IPS DF 19.7 (cell line): ENCODE data around the gene CLCN7.
"Not testable (repeated sequence)": the region's sequence is repeated elsewhere in the genome, so short reads cannot be mapped to it uniquely, and the experiment has no call there.

Source experiments
- DNase-seq: peaks from one replicate; pipeline ENCODE4 v3.0.0-alpha.2; 2013; ENCODE audit warnings: low read depth, low spot score

The CLCN7 gene

GRCh38 chr16:1487395-1488053 is 12.7 kb upstream of the CLCN7 start:
- no peak for DNase-seq

DNA sequence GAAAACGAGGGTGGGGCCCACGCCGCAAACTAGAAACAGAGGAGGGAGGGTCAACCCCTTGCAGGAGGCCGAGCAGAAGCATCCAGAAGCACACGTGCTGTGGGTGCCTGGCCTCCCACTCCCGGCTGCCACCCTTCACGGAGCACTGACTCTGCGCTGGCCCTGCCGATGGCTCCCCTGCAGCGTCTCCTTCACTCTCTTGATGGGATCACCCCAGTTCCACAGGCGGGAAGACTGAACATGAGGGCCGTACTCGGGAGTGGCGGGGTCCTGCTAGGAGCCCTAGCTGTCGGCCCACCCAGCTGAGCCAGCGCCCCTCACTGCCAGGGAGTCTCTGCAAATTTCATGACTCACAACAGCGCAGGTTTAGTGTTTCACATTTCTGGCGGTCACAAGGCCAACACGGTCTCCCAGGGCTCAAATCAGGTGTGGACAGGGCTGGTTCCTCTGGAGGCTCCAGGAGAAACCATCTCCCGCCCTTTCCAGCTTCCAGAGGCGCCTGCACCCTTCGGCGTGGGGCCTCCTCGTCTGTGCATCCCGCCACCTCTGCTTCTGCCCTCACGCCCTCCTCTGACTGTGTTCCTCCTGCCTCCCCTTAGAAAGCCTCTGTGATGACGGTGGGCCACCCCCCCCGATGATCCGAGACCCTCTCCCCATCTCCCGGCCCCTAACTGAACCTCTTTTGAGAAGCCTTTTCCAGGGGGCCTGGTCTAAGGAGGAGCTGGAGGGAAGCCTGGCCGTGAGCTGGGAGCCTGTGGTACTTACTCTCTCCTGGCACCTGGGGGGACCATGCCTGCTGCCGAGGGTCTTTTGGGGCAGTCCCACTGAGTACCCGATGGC is 11.9 kb upstream of the CLCN7 start:
- DNase-seq, result no peak

GRCh38 chr16:1485847-1486496 is 11.1 kb upstream of the CLCN7 start:
- no peak for DNase-seq

DNA sequence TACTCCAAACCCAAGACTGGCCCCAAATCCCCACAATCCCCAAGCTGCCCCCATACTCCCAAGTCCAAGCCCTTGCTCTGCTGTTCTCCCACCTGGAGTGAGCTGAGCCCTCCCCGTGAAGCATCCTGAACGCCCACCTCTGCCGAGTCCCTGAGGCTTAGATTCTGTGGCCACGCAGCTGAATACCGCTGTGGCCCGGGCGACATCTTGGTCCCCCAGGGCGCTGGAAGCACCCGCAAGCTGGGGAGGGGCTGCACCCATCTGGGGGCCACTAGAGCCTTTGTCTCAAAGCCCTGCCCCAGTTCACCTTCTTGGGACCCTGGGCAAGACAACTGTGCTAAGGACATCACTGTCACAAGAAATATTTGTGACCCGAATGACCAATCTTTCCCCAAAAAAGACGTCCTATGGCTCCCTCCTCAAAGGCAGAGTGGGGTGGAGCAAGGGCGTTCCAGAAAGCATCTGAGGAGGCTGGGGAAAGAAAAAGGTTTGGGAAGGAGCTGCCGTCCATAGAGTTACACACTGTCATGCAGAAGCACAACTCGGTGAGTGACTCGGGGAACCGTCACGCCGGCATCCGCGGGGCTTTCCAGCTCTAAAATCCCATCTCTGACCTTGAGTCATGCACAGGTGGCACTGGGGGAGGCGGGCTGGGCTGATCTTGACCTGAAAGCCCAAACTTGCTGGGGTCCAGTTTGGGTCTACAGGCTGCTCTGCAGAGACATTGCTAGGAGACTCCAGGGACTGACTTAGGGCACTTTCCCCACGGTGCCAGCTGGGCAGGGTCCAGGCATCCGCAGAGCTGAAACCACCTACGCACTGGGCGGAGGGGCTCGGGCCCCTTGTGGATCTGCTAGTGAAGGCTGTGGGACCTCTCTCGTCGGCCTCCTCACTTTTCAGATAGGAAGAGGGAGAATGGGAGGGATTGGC is 7.3 kb upstream of the CLCN7 start:
- DNase-seq, result no peak

GRCh38 chr16:1478937-1479336 is 4.1 kb upstream of the CLCN7 start:
- not testable (repeated sequence) for DNase-seq

DNA sequence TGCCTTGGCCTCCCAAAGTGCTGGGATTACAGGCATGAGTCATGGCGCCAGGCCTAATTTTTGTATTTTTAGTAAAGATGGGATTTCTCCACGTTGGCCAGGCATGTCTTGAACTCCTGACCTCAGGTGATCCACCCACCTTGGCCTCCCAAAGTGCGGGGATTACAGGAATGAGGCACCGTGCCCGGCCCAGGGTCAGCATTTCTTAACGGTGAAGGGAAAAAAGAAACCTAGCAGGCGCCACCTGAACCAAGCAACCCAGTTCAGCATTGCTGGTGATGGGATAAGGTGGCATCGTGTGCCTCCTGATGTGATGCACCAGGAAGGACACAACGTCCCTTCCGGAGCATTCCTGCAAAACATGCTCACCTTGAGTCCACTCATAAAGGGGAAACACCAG is 2.2 kb upstream of the CLCN7 start:
- no peak for DNase-seq

DNA sequence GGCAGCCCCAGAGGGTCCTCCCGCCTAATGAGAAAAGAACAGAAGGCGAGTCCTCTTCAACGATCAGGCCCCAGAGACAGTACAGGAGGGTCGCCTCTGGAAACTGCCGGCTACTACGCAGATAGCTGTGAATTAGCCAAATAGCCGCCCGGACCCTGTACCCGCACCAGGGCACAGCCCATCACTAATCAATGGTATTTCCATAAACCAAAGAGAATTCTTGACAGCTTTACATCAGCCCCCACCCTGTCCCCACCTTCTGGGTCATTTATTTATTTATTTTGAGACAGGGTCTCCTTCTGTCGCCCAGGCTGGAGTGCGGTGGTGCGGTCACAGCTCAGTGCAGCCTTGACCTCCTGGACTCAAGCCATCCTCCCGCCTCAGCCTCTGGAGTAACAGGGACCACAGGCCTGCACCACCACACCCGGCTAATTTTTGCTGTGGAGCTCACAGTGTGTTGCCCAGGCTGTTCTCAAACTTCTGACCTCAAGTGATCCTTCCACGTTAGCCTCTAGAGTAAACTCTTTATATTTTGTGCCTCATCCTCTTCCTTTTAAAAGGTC is 805 bp upstream of the CLCN7 start:
- DNase-seq, result no peak

DNA sequence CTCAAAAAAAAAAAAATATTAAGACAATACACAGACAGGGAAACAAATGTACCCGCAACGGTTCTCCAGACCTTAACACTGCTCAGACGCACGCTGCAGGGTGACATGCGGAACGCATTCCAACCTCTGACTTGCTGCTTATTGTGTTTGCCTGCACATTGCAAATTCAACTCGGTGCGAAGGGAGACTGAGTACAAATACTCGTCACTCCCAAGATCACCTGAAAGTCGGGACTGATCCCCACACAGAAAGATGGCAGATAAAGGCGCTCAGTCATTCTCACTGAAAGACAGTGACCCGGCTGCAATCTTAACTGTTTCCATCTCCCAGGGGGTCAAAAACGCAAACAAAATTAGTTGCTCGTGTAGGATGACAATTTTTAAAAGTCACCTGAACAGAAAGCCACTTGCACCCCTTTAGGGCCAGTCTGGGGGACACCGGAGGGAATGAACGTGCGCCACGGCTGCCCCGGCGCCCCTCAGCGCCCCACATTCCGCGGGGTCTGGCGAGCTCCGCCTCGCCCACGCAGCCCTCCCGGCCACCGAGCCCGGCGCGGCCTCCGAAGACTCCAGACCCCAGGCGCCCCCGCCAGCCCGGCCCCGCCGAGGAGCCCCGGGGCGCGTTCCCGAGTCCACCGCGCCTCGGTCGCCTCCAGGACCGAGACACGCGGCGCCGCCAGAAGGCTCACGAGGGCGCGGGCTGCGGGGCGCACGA is 589 bp downstream of the CLCN7 start:
- no peak for DNase-seq

GRCh38 chr16:1472974-1473373 is 1.9 kb downstream of the CLCN7 start:
- DNase-seq, result no peak

DNA sequence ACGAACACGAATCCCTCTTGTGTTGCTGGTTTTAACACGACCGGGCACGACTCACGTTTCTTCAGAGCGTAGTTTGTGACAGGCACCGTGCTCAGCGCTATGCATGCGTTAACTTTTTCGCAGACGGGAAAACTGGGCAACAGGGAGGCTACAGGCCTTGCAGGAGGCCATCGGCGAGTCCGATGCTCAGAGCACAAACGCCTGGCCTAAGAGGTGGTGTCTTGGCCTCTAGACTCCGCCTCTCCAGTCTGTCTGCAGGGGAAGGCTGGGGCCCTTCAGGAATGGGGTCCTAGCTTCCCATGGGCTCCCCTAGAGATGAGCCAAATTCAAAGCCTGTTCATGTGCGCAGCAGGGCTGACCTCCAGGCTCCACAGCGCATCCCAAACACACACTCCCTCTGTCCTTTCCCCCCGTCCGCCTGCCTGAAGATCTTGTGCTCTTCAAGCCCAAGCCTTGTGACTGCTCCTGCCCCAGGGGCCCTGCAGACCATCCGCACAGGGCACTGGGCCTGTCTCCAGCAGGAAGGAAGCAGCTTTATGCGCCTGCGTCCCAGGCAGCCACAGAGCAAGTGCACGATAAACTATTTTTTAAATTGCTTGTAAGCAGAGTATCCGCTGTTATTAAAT is 3.1 kb downstream of the CLCN7 start:
- DNase-seq, result no peak

DNA sequence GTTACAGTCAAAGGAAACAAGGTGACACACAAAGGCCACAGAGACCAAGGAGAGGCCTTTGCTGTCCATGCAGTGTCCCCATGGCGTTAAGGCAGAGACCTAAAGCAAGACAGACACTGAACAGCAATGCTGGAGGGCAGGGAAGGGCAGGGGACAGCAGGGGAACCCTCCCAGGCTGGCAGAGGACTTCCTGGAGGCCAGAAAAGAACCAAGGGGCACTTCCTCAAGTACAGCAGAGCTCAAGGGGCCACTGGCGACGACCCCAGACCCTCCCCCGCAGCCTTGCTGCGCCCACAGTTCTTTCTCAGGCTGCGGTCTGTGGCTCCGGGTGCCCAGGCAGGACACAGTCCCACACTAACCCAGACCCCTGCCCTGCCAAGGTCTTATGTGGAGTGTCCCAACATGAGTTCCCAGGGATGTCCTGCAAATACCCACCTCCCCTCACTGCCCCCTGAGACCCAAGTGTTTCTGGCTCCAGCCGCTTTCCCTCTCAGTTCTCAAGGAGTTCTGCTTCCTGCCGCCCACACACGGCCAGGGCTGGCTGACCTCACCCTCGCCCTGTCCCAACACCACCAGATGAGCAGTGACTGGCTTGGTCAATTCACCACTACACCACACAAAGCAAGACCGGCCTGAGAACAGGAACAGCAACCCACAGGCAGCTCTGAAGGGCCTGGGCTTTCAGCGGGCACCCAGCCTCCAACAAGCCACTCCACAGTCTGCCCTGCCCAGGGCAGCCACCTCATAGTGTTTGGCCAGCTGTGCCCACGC is 4.2 kb downstream of the CLCN7 start:
- DNase-seq, result no peak

GRCh38 chr16:1469693-1470201 is 5.1 kb downstream of the CLCN7 start:
- no peak for DNase-seq

DNA sequence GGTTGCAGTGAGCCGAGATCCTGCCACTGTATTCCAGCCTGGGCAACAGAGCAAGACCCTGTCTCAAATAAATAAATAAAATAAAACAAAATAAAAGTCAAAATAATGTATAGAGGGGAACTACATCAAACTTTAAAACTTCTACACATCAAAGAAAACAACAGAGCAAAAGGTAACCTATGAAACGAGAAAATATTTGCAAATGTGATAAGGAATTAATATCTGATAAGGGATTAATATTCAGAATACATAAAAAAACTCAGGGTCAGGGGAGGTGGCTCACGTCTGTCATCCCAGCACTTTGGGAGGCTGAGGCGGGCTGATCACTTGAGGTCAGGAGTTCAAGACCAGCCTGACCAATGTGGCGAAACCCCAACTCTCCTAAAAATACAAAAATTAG is 5.7 kb downstream of the CLCN7 start:
- DNase-seq, result not testable (repeated sequence)

DNA sequence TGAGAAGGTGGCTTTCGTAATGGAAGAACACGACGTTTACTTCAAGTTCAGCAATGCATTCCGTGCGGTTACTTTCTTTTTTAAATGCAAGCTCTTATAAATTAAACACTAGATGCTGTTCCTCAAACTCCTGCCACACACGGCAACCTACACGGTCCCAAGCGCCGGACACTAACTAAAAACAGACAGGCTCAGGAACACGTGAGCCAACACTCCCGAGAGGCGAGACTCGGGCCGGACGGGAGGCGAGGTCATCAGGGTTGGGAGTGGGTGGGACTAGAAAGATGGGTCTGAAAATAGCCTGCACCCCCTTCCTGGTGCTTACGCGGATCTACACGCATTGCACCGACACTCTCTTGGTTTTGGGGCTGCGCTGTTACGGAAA is 6.4 kb downstream of the CLCN7 start:
- DNase-seq, result no peak

GRCh38 chr16:1466968-1467521 is 7.8 kb downstream of the CLCN7 start:
- no peak for DNase-seq

DNA sequence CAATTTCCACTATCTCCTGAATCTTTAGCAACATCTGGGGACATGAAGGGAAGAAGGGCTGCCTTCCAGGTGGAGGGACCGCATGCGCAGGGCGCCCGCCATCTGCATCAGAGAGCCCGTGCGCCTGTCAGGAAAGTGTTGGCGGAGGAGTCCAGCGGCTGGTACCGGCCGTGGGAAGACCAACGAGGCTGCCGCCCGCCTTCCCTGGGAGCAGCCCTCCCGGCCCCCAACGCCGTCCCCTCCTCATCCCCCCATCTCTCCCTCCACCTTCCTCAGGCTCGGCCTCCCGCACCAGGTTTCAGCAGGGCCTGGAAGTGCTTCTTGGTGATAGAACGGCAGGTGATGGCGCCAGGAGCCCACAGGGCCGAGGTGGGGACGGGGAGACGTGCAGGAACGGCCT is 8.8 kb downstream of the CLCN7 start:
- DNase-seq, result no peak

- DNase-seq, result no peak
These were observed 9.3 kb downstream of the CLCN7 start for GRCh38 chr16:1465567-1465915.

DNA sequence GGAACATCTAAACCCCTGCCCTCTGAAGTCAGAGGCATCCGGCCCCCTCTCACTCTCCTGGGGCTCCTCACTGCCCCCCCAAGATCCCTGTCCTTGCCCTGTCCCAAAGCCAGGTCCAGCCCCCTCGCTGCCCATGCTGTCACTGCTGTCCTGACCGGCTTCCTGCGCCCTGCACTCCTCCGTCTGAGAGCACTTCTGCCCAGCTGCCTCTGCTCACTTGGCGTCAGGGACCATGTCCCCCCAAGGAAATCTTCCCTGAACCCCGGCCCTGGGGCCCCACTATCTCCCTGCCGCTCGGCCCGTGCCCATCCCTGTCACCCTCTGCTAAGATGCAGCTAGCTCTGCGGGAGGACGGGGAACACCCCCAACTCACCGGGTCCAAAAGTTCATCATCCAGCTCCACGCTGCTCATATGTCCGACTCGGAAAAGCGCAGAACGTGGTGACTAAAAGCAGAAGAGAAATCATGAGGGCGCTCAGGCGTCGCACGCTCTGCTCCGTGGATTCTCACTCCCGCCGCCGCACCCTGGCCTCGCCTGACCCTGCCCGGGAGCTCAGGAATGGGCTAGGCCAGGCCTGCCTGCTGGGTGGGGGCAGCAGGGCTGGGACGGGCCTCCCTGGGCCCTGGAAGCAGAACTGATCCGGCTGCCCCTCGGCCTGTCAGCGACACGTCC is 9.8 kb downstream of the CLCN7 start:
- DNase-seq, result no peak
